D341Med (cell line): ENCODE results near the gene HDX.
"Not testable (repeated sequence)": the region's sequence is repeated elsewhere in the genome, so short reads cannot be mapped to it uniquely, and the experiment has no call there.

Experiments used
- DNase-seq: peaks from one replicate; pipeline ENCODE4 v3.0.0; 2012; ENCODE audit warnings: low spot score

Gene HDX, protein sequence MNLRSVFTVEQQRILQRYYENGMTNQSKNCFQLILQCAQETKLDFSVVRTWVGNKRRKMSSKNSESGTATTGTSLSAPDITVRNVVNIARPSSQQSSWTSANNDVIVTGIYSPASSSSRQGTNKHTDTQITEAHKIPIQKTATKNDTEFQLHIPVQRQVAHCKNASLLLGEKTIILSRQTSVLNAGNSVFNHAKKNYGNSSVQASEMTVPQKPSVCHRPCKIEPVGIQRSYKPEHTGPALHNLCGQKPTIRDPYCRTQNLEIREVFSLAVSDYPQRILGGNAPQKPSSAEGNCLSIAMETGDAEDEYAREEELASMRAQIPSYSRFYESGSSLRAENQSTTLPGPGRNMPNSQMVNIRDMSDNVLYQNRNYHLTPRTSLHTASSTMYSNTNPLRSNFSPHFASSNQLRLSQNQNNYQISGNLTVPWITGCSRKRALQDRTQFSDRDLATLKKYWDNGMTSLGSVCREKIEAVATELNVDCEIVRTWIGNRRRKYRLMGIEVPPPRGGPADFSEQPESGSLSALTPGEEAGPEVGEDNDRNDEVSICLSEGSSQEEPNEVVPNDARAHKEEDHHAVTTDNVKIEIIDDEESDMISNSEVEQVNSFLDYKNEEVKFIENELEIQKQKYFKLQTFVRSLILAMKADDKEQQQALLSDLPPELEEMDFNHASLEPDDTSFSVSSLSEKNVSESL

DNA sequence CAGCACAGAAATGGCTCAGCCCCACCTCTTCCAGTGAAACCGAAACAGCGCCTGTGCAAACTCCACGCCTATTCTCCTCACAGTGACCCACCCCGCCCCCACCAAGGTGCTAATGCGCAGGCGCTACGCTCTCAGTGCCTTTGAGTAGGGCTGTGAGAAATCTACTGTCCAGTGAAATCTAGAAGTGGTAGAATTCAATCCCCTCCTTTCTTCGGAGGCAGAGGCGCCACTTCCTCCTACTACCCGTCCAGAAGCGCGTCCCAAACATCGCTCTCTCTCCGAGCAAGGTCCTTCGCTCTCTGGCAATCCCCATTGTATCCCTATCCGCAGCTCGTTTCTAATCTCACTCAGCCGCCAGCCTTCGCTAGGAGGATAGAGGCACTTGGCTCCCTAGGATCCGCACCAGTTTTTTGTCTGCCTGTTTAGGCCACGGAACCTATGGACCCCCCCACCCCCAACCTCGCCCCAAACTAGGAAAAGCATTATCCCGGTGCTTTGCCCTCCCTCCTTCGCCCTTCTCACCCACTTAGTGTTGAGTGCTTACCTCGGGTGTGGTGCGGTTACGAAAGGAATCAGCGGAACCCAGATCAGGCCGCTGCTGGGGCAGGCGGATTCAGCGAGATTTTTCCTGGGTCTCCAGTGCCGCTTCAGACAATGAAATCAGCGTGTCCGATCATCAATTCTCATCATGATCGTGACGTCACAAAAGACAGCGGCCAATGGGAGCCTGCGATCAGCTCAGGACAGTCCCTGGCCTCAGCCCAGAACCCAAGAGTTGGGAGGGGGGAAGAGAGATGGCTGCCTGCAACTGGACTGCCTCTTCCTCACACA is at the start of gene HDX:
HDX (minus strand) TSS at position 656 of the 831 bp plus-strand sequence. CDS start 27,056 bp downstream, outside the sequence.
- DNase-seq: no peak

- DNase-seq: not testable (repeated sequence)
Measured at GRCh38 chrX:84541315-84541714, 39.1 kb upstream of the HDX start.

DNA sequence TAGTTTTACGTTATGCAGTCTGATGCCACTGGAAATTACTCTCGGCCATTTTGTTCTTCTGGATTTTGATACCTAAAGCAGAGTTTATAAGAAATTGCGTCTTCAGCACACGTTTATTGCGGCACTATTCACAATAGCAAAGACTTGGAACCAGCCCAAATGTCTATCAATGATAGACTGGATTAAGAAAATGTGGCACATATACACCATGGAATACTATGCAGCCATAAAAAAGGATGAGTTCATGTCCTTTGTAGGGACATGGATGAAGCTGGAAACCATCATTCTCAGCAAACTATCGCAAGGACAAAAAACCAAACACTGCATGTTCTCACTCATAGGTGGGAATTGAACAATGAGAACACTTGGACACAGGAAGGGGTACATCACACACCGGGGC is 35.4 kb upstream of the HDX start:
- not testable (repeated sequence) for DNase-seq

GRCh38 chrX:84488426-84488825 is 13.8 kb downstream of the HDX start:
- no peak for DNase-seq

DNA sequence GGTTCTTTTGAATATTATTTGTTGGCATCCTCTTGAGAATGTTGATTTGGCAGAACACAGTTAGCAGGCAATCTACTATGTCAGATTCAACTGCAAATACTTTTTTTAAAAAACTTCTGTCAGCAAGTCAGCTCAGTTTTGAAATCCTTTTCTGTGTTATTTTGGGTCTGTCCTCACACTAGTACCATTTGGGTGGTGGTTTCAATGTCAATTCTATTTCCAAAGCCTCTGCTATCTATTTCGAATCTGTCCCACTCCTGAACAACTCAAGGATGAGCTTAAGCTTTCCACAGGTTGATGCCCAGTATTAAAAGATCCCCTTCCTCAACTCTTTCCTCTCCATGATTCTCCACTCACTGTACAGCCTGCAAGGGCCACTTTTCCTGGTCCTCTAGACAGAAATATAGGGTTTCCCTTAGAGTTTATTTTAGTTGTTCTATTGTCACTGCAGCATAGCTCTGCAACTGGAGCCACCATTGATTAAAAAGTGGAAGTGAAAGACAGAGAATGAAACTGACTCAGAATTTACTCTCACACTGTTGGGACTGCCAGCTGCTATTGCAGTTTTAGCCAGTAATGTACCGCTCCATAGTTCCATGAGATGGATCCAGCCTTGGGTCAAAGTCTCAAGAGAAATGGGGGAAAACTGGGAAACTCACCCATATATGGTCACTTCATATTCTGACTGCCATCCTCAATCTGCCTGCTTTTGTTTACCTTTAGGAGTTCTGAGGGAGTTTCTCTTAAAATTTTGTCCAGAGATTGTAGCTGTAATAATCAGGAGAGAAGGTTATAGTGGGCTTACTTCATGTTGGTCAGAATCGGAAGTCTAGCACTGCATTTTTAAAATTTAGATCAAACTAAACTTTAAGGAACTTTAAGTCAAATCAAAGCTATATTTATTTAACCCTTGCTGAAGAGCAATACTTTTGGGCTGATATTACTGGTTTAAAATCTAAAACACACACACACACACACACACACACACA is 14.6 kb downstream of the HDX start:
- no peak for DNase-seq

DNA sequence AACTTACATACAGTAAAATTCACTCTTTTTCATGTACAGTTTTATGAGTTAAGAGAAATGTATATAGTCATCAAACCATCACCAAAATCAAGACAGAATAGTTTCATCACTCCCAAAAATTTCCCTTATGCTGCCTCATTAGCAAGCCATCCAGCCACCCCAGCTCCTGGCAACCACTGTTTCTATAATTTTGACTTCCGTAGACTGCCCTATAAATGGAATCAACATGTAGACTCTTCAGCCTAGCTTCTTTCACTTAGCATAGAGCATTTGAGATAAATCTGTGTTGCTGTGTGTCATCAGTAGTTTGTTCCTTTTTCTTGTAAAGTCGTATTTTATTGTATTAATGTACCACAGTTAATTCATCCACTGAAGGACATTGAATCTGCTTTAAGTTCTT is 23.2 kb downstream of the HDX start:
- DNase-seq: no peak

DNA sequence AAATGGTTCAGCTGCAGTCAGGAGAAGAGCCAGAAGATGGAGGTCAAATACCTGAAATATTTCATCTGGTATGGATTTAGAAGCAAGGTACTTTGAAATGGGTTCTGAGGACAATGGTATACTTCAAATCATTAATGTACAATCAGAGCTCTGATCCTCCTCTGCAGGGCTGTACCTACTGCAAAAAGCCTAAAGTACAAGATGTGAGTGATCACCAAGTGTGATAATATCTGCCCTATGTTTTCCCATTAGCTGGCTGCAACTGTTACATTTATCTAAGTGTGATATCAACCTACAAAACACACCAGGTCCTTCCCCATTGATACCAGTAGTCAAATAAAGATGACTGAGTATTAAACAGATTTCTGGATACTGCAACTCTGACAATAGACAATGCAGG is 25.1 kb downstream of the HDX start:
- DNase-seq: no peak

DNA sequence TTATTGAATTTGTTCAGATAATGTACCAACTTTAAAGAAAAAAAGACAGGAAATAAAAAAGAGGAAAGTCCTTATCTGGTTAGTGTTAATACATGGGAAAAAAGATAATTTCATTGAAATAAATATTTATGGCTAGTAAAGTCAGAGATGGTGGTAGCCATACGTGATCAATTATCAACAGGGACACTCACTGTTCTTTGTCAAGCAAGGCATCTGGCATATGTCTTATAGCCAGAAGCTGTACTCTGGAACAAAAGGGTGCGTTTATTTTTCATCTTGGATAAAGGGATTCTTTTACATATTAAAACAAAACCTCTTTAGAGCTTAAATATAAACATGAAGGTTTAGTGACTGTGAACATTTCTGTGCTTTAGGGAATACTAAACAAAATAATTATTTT is 26.7 kb downstream of the HDX start:
- no peak for DNase-seq

GRCh38 chrX:84475101-84475500 is 27.2 kb downstream of the HDX start:
- DNase-seq: no peak

DNA sequence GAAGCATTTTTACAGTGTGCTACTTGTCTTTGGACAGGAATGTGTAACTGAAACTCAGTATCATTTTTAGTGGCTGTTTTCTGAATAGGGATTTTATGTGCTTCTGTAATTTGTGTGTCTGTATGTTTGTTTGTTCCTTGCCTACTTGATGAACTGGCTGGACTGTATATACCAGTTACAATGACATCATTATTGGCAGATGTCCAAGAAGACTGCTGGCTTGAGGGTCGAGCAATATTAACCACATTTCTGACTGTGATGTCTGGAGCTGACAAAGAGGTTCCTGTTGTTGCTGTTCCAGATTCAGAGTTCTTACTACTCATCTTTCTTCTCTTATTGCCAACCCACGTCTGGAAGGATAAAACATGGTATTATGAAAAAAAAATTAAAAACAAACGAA is 33.0 kb downstream of the HDX start:
- no peak for DNase-seq

GRCh38 chrX:84467898-84468297 is 34.4 kb downstream of the HDX start:
- no peak for DNase-seq

DNA sequence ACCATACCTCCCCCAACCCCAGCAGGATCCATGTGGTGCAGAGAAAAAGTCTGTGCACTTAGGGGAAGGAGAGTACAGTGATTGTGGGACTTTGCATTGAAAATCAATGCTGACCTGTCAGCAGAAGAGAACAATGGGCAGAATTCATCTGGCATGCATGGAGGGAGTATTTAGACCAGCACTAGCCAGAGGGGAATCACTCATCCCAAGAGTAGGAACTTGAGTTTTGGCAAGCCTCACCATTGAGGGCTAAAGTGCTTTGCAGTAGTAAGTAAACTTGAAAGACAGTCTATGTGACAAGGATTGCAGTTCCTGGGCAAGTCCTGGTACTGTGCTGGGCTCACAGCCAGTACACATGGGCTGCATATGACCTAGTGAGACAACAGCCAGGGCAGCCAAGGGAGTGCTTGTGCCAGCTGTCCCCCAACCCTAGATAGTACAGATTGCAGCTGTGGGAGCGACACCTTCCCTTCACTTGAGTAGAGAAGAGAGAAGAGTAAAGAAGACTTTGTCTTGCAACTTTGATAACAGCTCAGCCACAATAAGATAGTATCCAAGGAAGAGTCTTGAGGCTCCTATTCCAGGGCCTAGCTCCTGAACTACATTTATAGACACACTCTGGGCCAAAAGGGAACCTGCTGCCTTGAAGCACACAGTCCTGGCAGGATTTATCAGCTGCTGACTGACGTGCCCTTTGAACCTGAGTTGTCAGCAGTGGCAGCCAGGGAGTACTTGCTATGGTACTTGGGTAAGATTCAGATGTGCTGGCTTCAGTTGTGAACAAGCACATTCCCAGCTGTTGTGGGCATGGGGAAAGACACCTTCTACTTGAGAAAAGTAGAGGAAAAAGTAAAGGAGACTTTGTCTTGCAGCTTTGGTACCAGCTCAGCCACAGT is 48.7 kb downstream of the HDX start:
- no peak for DNase-seq

GRCh38 chrX:84441143-84441542 is 61.1 kb downstream of the HDX start:
- DNase-seq: no peak

DNA sequence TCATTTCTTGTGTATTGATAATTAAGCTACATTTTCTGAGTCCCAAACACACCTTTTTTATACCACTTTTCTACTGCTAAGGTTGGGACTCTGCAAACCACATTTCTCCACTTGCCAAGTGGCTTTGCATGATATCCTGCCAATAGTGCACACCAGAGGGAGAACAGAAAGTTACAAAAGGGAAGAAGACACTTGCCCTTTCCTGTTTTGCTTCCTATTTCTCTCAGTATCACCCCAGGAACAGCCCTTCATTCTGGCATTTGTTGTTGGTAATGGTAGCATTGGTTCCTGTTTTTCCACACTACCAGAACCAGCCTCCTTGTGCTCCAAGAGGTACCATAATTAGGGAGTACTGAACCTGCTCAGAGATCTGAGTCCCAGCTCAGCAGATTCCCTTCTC is 87.1 kb downstream of the HDX start:
- no peak for DNase-seq

DNA sequence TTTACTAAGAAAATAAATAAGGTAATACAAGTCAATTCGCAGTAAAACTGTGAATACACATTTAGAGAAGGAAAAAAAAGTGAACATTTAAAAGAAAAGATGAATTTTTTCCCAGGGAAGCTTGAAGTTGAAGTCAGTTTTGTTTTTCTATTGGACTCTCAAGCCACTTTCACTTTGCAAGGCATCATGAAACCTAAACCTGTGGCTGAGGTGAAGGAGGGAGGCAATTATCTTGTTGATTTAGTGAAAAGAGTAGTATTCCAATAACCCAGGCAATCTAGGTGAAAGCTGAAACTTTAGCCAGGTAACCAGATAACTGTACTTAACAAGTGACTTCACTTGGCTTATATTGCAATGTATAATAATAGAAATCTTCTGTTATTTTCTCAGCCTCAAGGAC is 138.6 kb downstream of the HDX start:
- DNase-seq: no peak

- no peak for DNase-seq
Measured at GRCh38 chrX:84363051-84363450, 139.2 kb downstream of the HDX start.

DNA sequence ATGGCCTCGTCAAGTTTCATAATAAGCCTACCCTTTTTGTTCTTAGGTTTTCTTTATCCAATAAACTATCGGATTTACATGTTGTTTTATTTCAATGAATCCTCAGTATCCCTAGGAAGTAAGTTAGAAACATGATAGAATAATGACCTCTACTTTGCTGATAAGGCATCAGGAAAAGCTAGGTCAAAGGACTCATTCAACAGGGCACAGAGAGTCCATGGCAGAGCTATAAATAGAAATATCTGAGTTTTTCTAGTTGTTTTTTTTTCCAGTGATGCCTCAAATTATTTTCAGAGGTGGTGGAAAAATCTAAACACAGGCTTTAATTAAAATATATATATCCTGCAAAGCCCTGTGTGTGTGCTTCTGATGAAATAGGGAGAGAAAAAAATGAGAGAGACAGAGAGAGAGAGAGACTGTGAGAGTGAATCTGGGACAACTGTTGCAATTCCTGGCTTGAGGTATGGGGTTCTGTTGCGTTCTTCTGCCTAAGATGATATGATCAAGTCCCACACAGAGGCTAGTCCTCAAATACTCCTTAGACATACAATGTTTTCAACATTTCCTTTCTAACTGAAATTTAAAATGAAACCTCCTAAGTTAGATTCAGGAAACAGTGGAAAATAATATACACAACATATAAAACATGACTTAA is 139.9 kb downstream of the HDX start:
- DNase-seq: no peak

- DNase-seq: no peak
Measured at GRCh38 chrX:84358271-84358670, 144.0 kb downstream of the HDX start.

GRCh38 chrX:84357296-84357695 is 145.0 kb downstream of the HDX start:
- DNase-seq: no peak

GRCh38 chrX:84340968-84341367 is 161.3 kb downstream of the HDX start:
- DNase-seq: no peak
